Gastroesophageal sphincter (tissue), 3 donors: ENCODE measurements around the gene GLMN.

ENCODE experiments used
- POLR2AphosphoS5 ChIP-seq: sonication (generic); formaldehyde crosslinking; IDR thresholded peaks from one replicate; pipeline ENCODE4 v1.6.1; 2017; ENCODE audit warnings: antibody characterized with exemption
- TF ChIP-seq, protein P1 (sequence below), 4 experiments: fragments of 200-600 bp in 2 of 4; fragments of 450-650 bp in 2 of 4; sonication (generic) in 1 of 4; IDR thresholded peaks; one replicate each; pipeline ENCODE4 v1.5.1; 2017 to 2019; ENCODE audit warnings: antibody characterized with exemption in 4 of 4, mild to moderate bottlenecking in 2 of 4, moderate library complexity in 2 of 4

DNA sequence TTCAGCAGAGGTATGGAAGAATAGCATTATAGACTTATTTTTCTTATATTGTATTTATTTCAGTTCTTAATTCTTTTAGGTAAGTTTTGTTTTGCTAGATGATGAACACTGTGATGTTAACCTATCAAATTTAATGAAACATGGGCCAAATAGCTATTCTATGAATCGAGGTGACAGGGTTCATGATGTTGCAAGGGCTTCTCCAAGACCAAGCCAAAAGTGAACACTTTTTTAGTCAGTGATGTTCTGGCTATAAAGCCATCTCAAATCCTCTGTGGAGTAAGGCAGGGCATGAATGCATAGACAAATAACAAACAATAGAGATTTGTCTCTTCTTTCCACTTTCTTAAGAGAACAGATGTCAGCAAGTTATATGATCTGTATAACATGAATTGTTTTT, 54.4 kb downstream of the GLMN start:
- no peak for TF ChIP-seq POLR2AphosphoS5
- TF ChIP-seq, protein P1, sequence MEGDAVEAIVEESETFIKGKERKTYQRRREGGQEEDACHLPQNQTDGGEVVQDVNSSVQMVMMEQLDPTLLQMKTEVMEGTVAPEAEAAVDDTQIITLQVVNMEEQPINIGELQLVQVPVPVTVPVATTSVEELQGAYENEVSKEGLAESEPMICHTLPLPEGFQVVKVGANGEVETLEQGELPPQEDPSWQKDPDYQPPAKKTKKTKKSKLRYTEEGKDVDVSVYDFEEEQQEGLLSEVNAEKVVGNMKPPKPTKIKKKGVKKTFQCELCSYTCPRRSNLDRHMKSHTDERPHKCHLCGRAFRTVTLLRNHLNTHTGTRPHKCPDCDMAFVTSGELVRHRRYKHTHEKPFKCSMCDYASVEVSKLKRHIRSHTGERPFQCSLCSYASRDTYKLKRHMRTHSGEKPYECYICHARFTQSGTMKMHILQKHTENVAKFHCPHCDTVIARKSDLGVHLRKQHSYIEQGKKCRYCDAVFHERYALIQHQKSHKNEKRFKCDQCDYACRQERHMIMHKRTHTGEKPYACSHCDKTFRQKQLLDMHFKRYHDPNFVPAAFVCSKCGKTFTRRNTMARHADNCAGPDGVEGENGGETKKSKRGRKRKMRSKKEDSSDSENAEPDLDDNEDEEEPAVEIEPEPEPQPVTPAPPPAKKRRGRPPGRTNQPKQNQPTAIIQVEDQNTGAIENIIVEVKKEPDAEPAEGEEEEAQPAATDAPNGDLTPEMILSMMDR (IDR thresholded peaks at IDR 0.05): no peak
